B cell (primary cell): Measurements from ENCODE around the gene SLC44A2.

Source experiments
- EZH2 ChIP-seq: IDR thresholded peaks from 2 replicates; pipeline ENCODE4 v1.6.1; 2012; ENCODE audit warnings: borderline replicate concordance, low read depth, mild to moderate bottlenecking, moderate library complexity, low read length; ENCODE audit not compliant: insufficient read depth, poor library complexity, severe bottlenecking
- TF ChIP-seq, protein P1 (sequence below): fragments of 200-600 bp; IDR thresholded peaks from one replicate; pipeline ENCODE4 v1.8.0; 2022; ENCODE audit warnings: antibody characterized with exemption, mild to moderate bottlenecking

DNA sequence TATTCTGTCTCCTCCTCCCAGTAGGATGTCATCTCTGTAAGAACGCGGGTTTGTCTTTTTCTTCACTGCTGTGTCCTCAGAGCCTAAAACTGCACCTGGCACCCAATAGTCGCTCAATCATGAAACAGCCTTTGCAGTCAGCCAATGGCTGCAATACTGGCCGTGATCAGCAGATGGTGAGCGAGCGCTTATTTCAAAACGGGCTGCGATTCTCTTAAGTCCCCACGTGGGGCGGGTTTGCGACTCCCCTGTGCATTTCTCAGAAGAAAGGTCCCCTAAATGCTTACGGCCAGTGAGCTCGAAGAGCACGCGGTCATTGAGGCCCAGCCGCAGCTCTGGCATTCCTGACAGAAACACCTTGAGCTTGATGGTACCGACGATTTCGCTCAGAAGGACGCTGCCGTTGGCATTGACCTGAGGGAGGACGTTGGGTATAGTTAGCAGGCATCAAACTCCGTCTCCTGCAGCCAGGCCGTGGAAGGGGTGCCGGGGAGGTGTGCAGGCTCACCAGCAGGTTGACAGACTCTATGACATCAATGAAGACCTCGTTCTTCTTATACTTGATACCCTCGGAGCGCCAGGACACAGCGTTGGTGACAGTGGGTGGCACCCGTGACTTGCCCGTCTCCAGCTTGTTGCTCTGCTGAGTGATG is 44.2 kb upstream of the SLC44A2 start:
- TF ChIP-seq, protein P1, sequence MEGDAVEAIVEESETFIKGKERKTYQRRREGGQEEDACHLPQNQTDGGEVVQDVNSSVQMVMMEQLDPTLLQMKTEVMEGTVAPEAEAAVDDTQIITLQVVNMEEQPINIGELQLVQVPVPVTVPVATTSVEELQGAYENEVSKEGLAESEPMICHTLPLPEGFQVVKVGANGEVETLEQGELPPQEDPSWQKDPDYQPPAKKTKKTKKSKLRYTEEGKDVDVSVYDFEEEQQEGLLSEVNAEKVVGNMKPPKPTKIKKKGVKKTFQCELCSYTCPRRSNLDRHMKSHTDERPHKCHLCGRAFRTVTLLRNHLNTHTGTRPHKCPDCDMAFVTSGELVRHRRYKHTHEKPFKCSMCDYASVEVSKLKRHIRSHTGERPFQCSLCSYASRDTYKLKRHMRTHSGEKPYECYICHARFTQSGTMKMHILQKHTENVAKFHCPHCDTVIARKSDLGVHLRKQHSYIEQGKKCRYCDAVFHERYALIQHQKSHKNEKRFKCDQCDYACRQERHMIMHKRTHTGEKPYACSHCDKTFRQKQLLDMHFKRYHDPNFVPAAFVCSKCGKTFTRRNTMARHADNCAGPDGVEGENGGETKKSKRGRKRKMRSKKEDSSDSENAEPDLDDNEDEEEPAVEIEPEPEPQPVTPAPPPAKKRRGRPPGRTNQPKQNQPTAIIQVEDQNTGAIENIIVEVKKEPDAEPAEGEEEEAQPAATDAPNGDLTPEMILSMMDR, result peak; percentile 98
- TF ChIP-seq EZH2, result no peak
